B cell (primary cell): ENCODE measurements around the gene WASF2. TPM values are rescaled to one million over a fixed set of nuclear protein-coding genes. Genes with fewer than 3 reads are reported as not detected.

Experiments
- ATAC-seq: fragments of 200-7000 bp; cut with Tn5 transposase; one replicate; pipeline ENCODE4 v1.10.0; 2021; ENCODE audit warnings: low read depth, mild to moderate bottlenecking, moderate number of reproducible peaks, moderate library complexity
- CTCF ChIA-PET: fragments of 350-600 bp; sonication (Branson Sonifier 250); formaldehyde crosslinking; loops from one replicate; lab custom pipeline; 2021; ENCODE audit warnings: antibody characterized with exemption, inconsistent platforms; lab: Charles Lee
- POLR2A ChIA-PET: fragments of 350-600 bp; sonication (Branson Sonifier 250); formaldehyde crosslinking; loops from one replicate; lab custom pipeline; 2021; ENCODE audit warnings: antibody characterized with exemption; lab: Charles Lee
- DNase-seq: peaks from one replicate; pipeline ENCODE4 v3.0.0; 2013
- H2AFZ ChIP-seq: 2 replicates; pipeline ENCODE4 v1.6.1; 2012; ENCODE audit warnings: mild to moderate bottlenecking, low read depth, low read length; ENCODE audit not compliant: insufficient read depth, poor library complexity, severe bottlenecking
- H3K27ac ChIP-seq, 2 donors: 1 replicate in 1 of 2; 2 replicates in 1 of 2; pipeline ENCODE4 v1.5.1; 2012 to 2013; ENCODE audit warnings: low read length in 2 of 2, mild to moderate bottlenecking in 2 of 2, moderate library complexity in 1 of 2
- H3K27me3 ChIP-seq, 4 experiments: fragments of 200-600 bp in 1 of 4; sonication (generic) in 1 of 4; replicated peaks in 1 of 4; 1 replicate in 2 of 4; 2 replicates in 2 of 4; pipeline versions ENCODE4 v1.6.1 to v1.7.0; 2013 to 2016; ENCODE audit warnings: low read length in 3 of 4, mild to moderate bottlenecking in 2 of 4, mixed read lengths in 1 of 4, moderate library complexity in 1 of 4; ENCODE audit not compliant: insufficient read depth in 4 of 4, control insufficient read depth in 3 of 4; ENCODE audit errors: control extremely low read depth in 1 of 4
- H3K36me3 ChIP-seq, 2 experiments: replicated peaks in 1 of 2; 1 replicate in 1 of 2; 2 replicates in 1 of 2; pipeline versions ENCODE4 v1.6.1 to v1.7.1; 2013; ENCODE audit warnings: low read length in 1 of 2; ENCODE audit not compliant: insufficient read depth in 2 of 2, control insufficient read depth in 1 of 2; ENCODE audit errors: control extremely low read depth in 1 of 2, extremely low read depth in 1 of 2
- H3K4me1 ChIP-seq, 2 donors: fragments of 200-600 bp in 1 of 2; sonication (generic) in 1 of 2; 1 replicate in 1 of 2; 2 replicates in 1 of 2; pipeline versions ENCODE4 v1.5.1 to v1.6.1; 2013 to 2017; ENCODE audit warnings: low read length in 2 of 2; ENCODE audit not compliant: control insufficient read depth in 2 of 2, insufficient read depth in 2 of 2
- H3K4me2 ChIP-seq: replicated peaks from 2 replicates; pipeline ENCODE3; 2012; ENCODE audit warnings: mild to moderate bottlenecking, low read depth, low read length; ENCODE audit not compliant: poor library complexity, severe bottlenecking
- H3K4me3 ChIP-seq, 5 experiments: fragments of 200-600 bp in 1 of 5; sonication (generic) in 1 of 5; 1 replicate in 3 of 5; 2 replicates in 2 of 5; pipeline versions ENCODE4 v1.5.1 to v1.7.0; 2011 to 2016; ENCODE audit warnings: low read length in 4 of 5, mild to moderate bottlenecking in 4 of 5, low read depth in 2 of 5, control low read depth in 1 of 5, moderate library complexity in 1 of 5; ENCODE audit not compliant: insufficient read depth in 1 of 5; ENCODE audit errors: control extremely low read depth in 1 of 5, extremely low read depth in 1 of 5
- H3K79me2 ChIP-seq: fragments of 200-600 bp; sonication (generic); one replicate; pipeline ENCODE4 v1.6.0; 2016; ENCODE audit warnings: low read length; ENCODE audit not compliant: control insufficient read depth, insufficient read depth
- H3K9ac ChIP-seq: fragments of 200-600 bp; sonication (generic); 2 replicates; pipeline ENCODE4 v1.6.1; 2017; ENCODE audit warnings: mild to moderate bottlenecking, low read length, moderate library complexity
- H3K9me3 ChIP-seq, 3 donors: one replicate each; pipeline versions ENCODE4 v1.6.1 to v1.7.1; 2013; ENCODE audit warnings: low read length in 2 of 3; ENCODE audit not compliant: control insufficient read depth in 2 of 3, insufficient read depth in 1 of 3; ENCODE audit errors: control extremely low read depth in 1 of 3
- H4K20me1 ChIP-seq: 2 replicates; pipeline ENCODE4 v1.6.0; 2012; ENCODE audit warnings: mild to moderate bottlenecking, low read length; ENCODE audit not compliant: insufficient read depth, control insufficient read depth, poor library complexity, severe bottlenecking
- H3K27ac Mint-ChIP-seq: one replicate; pipeline ENCODE4 v1.8.0; 2021; ENCODE audit warnings: mixed read lengths
- H3K27me3 Mint-ChIP-seq: one replicate; pipeline ENCODE4 v1.8.0; 2021; ENCODE audit warnings: mixed read lengths
- H3K4me1 Mint-ChIP-seq: one replicate; pipeline ENCODE4 v1.8.0; 2021; ENCODE audit warnings: mixed read lengths
- H3K4me3 Mint-ChIP-seq: one replicate; pipeline ENCODE4 v1.8.0; 2021; ENCODE audit warnings: mixed read lengths
- H3K9me3 Mint-ChIP-seq: one replicate; pipeline ENCODE4 v1.8.0; 2022; ENCODE audit warnings: mixed read lengths; ENCODE audit not compliant: insufficient read depth
- EZH2 ChIP-seq: IDR thresholded peaks from 2 replicates; pipeline ENCODE4 v1.6.1; 2012; ENCODE audit warnings: borderline replicate concordance, low read depth, mild to moderate bottlenecking, moderate library complexity, low read length; ENCODE audit not compliant: insufficient read depth, poor library complexity, severe bottlenecking
- WGBS: methylation state at CpG from one replicate; pipeline ENCODE4 v1.1.5; 2013; ENCODE audit warnings: missing lambda C conversion rate; ENCODE audit not compliant: insufficient coverage; 5-methylcytosine and 5-hydroxymethylcytosine counted together
- intact Hi-C: fragments of 100-400 bp; cut with micrococcal nuclease; formaldehyde crosslinking; loops from one replicate; pipeline ENCODE4 v1.10.0; 2022
- polyA plus RNA-seq: library from polyadenylated mRNA; depleted of rRNA; stranded (reverse); fragments of >200 nt; gene quantifications from 2 replicates; pipeline ENCODE4 v1.2.3, GENCODE V29; 2012
- total RNA-seq, 2 donors: library from RNA; stranded (reverse); fragments of 120-200 nt in 1 of 2; gene quantifications; 1 replicate in 1 of 2; 2 replicates in 1 of 2; pipeline versions ENCODE4 v1.2.3 to v1.2.4, GENCODE V29; 2013 to 2022
- TF ChIP-seq, protein P1 (sequence below): fragments of 200-600 bp; IDR thresholded peaks from one replicate; pipeline ENCODE4 v1.8.0; 2022; ENCODE audit warnings: antibody characterized with exemption, mild to moderate bottlenecking

WASF2 gene
- total and polyA plus RNA-seq, 2 donors (not counting 1 experiment from before 2014, with no cell fraction given), result 67.4 to 169 TPM

DNA sequence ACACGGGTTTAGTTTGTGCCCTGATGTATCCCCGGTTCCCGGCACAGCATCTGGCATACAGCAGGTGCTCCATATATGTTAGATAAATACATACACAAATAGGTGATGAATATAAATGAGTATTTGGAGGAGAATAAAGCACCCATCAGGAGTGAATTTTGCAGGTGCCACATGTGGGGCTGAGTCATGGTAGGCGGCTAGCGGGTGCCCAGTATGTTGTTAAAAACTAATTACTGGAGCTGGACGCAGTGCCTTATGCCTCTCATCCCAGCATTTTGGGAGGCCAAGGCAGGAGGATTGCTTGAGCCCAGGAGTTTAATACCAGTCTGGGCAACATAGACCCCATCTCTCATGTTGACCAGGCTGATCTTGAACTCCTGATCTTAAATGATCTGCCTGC is 16.7 kb upstream of the WASF2 start:
- Mint-ChIP-seq H3K4me3 (no peak overlapping the region), H3K4me1 (peaks cover 3% of the 10 kb centered on the region), H3K27me3 (no peaks in the 10 kb centered on the region), H3K27ac (no peak overlapping the region), H3K9me3 (no peaks in the 10 kb centered on the region)
- Histone ChIP-seq H3K4me2 (no peak overlapping the region), H2AFZ (no peak overlapping the region), H3K79me2 (no peaks in the 10 kb centered on the region), H3K27ac (no peak overlapping the region), H3K36me3 (no peaks in the 10 kb centered on the region), H4K20me1 (no peaks in the 10 kb centered on the region), H3K27me3 (no peaks in the 10 kb centered on the region), H3K9ac (no peak overlapping the region), H3K4me1 (no peaks in the 10 kb centered on the region), H3K4me3 (no peak overlapping the region), H3K9me3 (no peaks in the 10 kb centered on the region)
- intact Hi-C loops, result no loop called here
- 100% methylated on average over 1 of the region's 6 CpGs for WGBS
- POLR2A ChIA-PET, result no interaction called here
- CTCF ChIA-PET, result no interaction called here
- DNase-seq (no peak), ATAC-seq (no peak)
- no peak for TF ChIP-seq EZH2
- TF ChIP-seq, protein P1, sequence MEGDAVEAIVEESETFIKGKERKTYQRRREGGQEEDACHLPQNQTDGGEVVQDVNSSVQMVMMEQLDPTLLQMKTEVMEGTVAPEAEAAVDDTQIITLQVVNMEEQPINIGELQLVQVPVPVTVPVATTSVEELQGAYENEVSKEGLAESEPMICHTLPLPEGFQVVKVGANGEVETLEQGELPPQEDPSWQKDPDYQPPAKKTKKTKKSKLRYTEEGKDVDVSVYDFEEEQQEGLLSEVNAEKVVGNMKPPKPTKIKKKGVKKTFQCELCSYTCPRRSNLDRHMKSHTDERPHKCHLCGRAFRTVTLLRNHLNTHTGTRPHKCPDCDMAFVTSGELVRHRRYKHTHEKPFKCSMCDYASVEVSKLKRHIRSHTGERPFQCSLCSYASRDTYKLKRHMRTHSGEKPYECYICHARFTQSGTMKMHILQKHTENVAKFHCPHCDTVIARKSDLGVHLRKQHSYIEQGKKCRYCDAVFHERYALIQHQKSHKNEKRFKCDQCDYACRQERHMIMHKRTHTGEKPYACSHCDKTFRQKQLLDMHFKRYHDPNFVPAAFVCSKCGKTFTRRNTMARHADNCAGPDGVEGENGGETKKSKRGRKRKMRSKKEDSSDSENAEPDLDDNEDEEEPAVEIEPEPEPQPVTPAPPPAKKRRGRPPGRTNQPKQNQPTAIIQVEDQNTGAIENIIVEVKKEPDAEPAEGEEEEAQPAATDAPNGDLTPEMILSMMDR, result no peak

DNA sequence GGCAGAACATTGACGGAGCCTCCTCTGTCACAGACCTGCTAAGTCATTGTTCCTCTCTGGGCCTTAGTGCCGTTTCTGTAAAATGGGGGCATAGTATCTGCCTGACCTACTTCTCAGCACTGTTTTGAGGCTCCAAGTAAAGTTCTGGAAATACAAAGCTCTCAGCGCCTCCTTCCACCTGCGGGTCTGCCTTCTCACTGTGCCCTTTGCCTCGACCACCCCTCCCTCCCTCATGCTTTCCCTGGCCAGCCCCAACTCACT is 15.4 kb upstream of the WASF2 start:
- Histone ChIP-seq H3K9me3 (no peaks in the 10 kb centered on the region), H3K27me3 (no peaks in the 10 kb centered on the region), H3K27ac (no peak overlapping the region), H3K4me3 (no peak overlapping the region), H3K36me3 (no peaks in the 10 kb centered on the region), H2AFZ (no peak overlapping the region), H3K9ac (no peak overlapping the region), H3K79me2 (no peaks in the 10 kb centered on the region), H3K4me2 (no peak overlapping the region), H3K4me1 (no peaks in the 10 kb centered on the region), H4K20me1 (no peaks in the 10 kb centered on the region)
- DNase-seq, result no peak
- 93% methylated on average over 5 of the region's 5 CpGs for WGBS
- H3K27ac Mint-ChIP-seq, result no peak overlapping the region
- peaks cover 3% of the 10 kb centered on the region for H3K4me1 Mint-ChIP-seq
- POLR2A ChIA-PET, result no interaction called here
- intact Hi-C loops, result no loop called here
- TF ChIP-seq EZH2, result no peak
- TF ChIP-seq, protein P1, result no peak
- H3K9me3 Mint-ChIP-seq, result no peaks in the 10 kb centered on the region
- no peak overlapping the region for H3K4me3 Mint-ChIP-seq
- H3K27me3 Mint-ChIP-seq, result no peaks in the 10 kb centered on the region
- no peak for ATAC-seq
- CTCF ChIA-PET, result no interaction called here
